Kidney capillary endothelial cell (primary cell): ENCODE measurements around the gene KLHL8.
A peak's percentile ranks its signal among the peaks of the same experiment; 100 is the strongest.

Experiments
- DNase-seq: peaks from one replicate; pipeline ENCODE4 v3.0.0-alpha.2; 2018; ENCODE audit warnings: low spot score

Gene KLHL8

GRCh38 chr4:87220094-87220822 is at the start of gene KLHL8:
Gene KLHL8 (minus strand): TSS chr4:87220618. CDS start chr4:87195539, 25,079 bp downstream.
- DNase-seq: peak; percentile 91

- DNase-seq: peak; percentile 36
Measured at GRCh38 chr4:87270144-87270543, 49.7 kb upstream of the KLHL8 start.

- no peak for DNase-seq
Measured at GRCh38 chr4:87268411-87268810, 48.0 kb upstream of the KLHL8 start.

GRCh38 chr4:87266986-87267385 is 46.6 kb upstream of the KLHL8 start:
- DNase-seq: no peak

GRCh38 chr4:87262886-87263285 is 42.5 kb upstream of the KLHL8 start:
- DNase-seq: no peak

GRCh38 chr4:87260477-87260876 is 40.1 kb upstream of the KLHL8 start:
- DNase-seq: no peak

GRCh38 chr4:87258677-87259076 is 38.3 kb upstream of the KLHL8 start:
- DNase-seq: no peak

- DNase-seq: no peak
Measured at GRCh38 chr4:87257523-87257922, 37.1 kb upstream of the KLHL8 start.

- no peak for DNase-seq
Measured at GRCh38 chr4:87255755-87256154, 35.3 kb upstream of the KLHL8 start.

GRCh38 chr4:87251106-87251505 is 30.7 kb upstream of the KLHL8 start:
- DNase-seq: no peak

- DNase-seq: no peak
Measured at GRCh38 chr4:87250294-87250693, 29.9 kb upstream of the KLHL8 start.

GRCh38 chr4:87249332-87250019 is 29.1 kb upstream of the KLHL8 start:
- DNase-seq: no peak

GRCh38 chr4:87243426-87244053 is 23.1 kb upstream of the KLHL8 start:
- no peak for DNase-seq

GRCh38 chr4:87241336-87241735 is 20.9 kb upstream of the KLHL8 start:
- DNase-seq: no peak

- no peak for DNase-seq
Measured at GRCh38 chr4:87240341-87240740, 19.9 kb upstream of the KLHL8 start.

GRCh38 chr4:87239821-87240220 is 19.4 kb upstream of the KLHL8 start:
- no peak for DNase-seq

GRCh38 chr4:87239194-87239593 is 18.8 kb upstream of the KLHL8 start:
- no peak for DNase-seq

- no peak for DNase-seq
Measured at GRCh38 chr4:87236861-87237260, 16.4 kb upstream of the KLHL8 start.

- no peak for DNase-seq
Measured at GRCh38 chr4:87235020-87235671, 14.7 kb upstream of the KLHL8 start.

GRCh38 chr4:87232216-87232615 is 11.8 kb upstream of the KLHL8 start:
- DNase-seq: no peak

GRCh38 chr4:87230806-87231205 is 10.4 kb upstream of the KLHL8 start:
- no peak for DNase-seq

GRCh38 chr4:87229979-87230378 is 9.6 kb upstream of the KLHL8 start:
- no peak for DNase-seq
